Ishikawa (cell line): ENCODE results near the gene ZMYND8.
A peak's percentile ranks its signal among the peaks of the same experiment; 100 is the strongest.

Source experiments
- CEBPB ChIP-seq: IDR thresholded peaks from 2 replicates; pipeline ENCODE4 v1.6.1; 2012
- CREB1 ChIP-seq: IDR thresholded peaks from 2 replicates; pipeline ENCODE4 v1.6.1; 2012; ENCODE audit warnings: low read depth
- EGR1 ChIP-seq: IDR thresholded peaks from 2 replicates; pipeline ENCODE4 v1.6.1; 2012
- EP300 ChIP-seq: IDR thresholded peaks from 2 replicates; pipeline ENCODE4 v1.6.1; 2012; ENCODE audit warnings: borderline replicate concordance
- FOXM1 ChIP-seq: IDR thresholded peaks from 2 replicates; pipeline ENCODE4 v1.6.1; 2012; ENCODE audit warnings: low read depth, borderline replicate concordance
- MAX ChIP-seq: IDR thresholded peaks from 2 replicates; pipeline ENCODE4 v1.6.1; 2012
- NFIC ChIP-seq: IDR thresholded peaks from 2 replicates; pipeline ENCODE4 v1.6.1; 2012
- RAD21 ChIP-seq: IDR thresholded peaks from 2 replicates; pipeline ENCODE4 v1.6.1; 2012; ENCODE audit warnings: low read depth
- REST ChIP-seq: IDR thresholded peaks from 2 replicates; pipeline ENCODE4 v1.6.1; 2012; ENCODE audit warnings: low read depth, mild to moderate bottlenecking
- TAF1 ChIP-seq: IDR thresholded peaks from 2 replicates; pipeline ENCODE4 v1.6.1; 2012; ENCODE audit warnings: low read depth, mild to moderate bottlenecking
- TCF12 ChIP-seq: IDR thresholded peaks from 2 replicates; pipeline ENCODE4 v1.6.1; 2012; ENCODE audit warnings: low read depth
- TEAD4 ChIP-seq: IDR thresholded peaks from 2 replicates; pipeline ENCODE4 v1.6.1; 2012
- YY1 ChIP-seq: IDR thresholded peaks from 2 replicates; pipeline ENCODE4 v1.6.1; 2012; ENCODE audit warnings: low read depth
- ZBTB7A ChIP-seq: IDR thresholded peaks from 2 replicates; pipeline ENCODE4 v1.6.1; 2012; ENCODE audit warnings: low read depth

ZMYND8 gene

GRCh38 chr20:47235853-47236638 lies 120.5 kb downstream of the ZMYND8 start:
- peak; percentile 57 for TF ChIP-seq NFIC
- no peak for TF ChIP-seq TAF1

GRCh38 chr20:47235111-47235510 lies 121.4 kb downstream of the ZMYND8 start:
- no peak for TF ChIP-seq CEBPB
- TF ChIP-seq TAF1: no peak
- no peak for TF ChIP-seq NFIC
- TF ChIP-seq EGR1: no peak
- TF ChIP-seq EP300: no peak

GRCh38 chr20:47233333-47234188 lies 122.9 kb downstream of the ZMYND8 start:
- TF ChIP-seq RAD21 (no peak), EP300 (no peak), MAX (no peak), CREB1 (no peak), CEBPB (no peak)

- no peak for TF ChIP-seq MAX
- no peak for TF ChIP-seq REST
- no peak for TF ChIP-seq FOXM1
- TF ChIP-seq CREB1: no peak
- TF ChIP-seq ZBTB7A: no peak
- no peak for TF ChIP-seq EGR1
- TF ChIP-seq TCF12: no peak
- no peak for TF ChIP-seq RAD21
- TF ChIP-seq TAF1: no peak
- TF ChIP-seq CEBPB: no peak
- TF ChIP-seq EP300: no peak
- no peak for TF ChIP-seq TEAD4
- TF ChIP-seq NFIC: no peak
- TF ChIP-seq YY1: no peak
Measured at GRCh38 chr20:47232518-47232917, 124.0 kb downstream of the ZMYND8 start.

- TF ChIP-seq EP300 (no peak), CREB1 (no peak), CEBPB (peak; percentile 84)
Measured at GRCh38 chr20:47231382-47232039, 125.0 kb downstream of the ZMYND8 start.

- TF ChIP-seq TEAD4 (no peak), RAD21 (no peak)
Measured at GRCh38 chr20:47230811-47231256, 125.7 kb downstream of the ZMYND8 start.

GRCh38 chr20:47228654-47229053 lies 127.8 kb downstream of the ZMYND8 start:
- no peak for TF ChIP-seq TCF12
- no peak for TF ChIP-seq NFIC
- no peak for TF ChIP-seq MAX
- TF ChIP-seq TAF1: no peak
- no peak for TF ChIP-seq CREB1
- no peak for TF ChIP-seq YY1
- no peak for TF ChIP-seq EP300
- no peak for TF ChIP-seq TEAD4
- TF ChIP-seq FOXM1: no peak
- TF ChIP-seq ZBTB7A: no peak
- no peak for TF ChIP-seq REST
- TF ChIP-seq RAD21: no peak
